Activated CD8-positive, alpha-beta memory T cell treated with anti-CD3 and anti-CD28 coated beads, Interleukin-2, amount 50 U/mL, for 24 hours (primary cell): ENCODE data around the gene PPP6R2.
"Not testable (repeated sequence)": the region's sequence is repeated elsewhere in the genome, so short reads cannot be mapped to it uniquely, and the experiment has no call there.

Experiments used
- DNase-seq: peaks from one replicate; pipeline ENCODE4 v3.0.0-alpha.2; 2020; ENCODE audit errors: extremely low read depth

The PPP6R2 gene

DNA sequence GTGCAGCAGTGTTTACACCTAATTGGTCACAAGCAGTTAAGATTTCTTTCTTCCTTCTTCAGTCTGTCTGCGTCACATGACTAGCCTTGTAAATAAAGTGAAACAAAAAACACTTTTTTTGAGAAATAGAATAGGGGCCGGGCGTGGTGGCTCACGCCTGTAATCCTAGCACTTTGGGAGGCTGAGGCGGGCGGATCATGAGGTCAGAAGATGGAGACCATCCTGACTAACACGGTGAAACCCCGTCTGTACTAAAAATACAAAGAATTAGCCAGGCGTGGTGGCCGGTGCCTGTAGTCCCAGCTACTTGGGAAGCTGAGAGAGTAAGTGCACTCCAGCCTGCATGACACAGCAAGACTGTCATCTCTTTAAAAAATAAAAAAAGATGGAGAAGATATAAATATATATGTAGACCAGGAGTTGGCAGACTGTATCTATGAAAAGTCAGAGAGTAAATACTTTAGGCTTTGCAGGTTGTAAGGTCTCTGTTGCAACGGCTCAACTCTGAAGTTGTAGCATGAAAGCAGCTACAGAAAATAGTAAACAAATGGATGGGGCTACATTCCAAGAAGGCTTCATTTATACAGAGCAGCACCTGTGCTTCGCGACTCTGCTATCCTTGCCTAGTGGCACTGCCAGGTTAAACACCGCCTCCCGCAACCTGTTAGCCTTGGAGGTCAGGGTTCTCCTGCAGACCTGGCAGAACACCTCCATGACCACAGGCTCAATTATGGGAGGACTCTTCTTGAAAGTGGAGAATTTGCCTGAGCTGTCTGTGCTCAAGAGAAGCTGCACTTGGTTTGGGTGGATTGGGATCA, 55.9 kb downstream of the PPP6R2 start:
- no peak for DNase-seq

- DNase-seq, result no peak
Measured at GRCh38 chr22:50399751-50400331, 56.7 kb downstream of the PPP6R2 start.

DNA sequence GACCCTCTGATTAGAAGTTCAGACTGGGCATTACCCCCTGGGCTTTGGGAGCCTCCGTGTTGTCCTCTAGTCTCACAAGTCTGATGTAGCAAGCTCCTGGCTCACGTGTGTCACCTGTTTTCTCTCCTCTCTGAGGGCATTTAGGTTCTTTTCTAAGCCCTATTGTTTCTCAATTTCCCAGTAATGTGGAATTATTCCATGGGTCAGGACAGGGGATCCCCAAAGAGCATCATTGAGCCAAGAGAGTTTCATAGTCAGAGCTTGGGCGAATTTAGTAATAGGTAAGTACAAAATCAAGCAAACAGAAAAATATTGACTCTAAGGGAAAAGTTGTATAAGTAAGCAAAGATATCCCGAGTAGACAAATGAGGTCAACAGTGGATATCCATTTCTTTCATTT, 57.3 kb downstream of the PPP6R2 start:
- no peak for DNase-seq

- DNase-seq, result no peak
Measured at GRCh38 chr22:50400931-50401330, 57.8 kb downstream of the PPP6R2 start.

- DNase-seq, result no peak
Measured at GRCh38 chr22:50401907-50402306, 58.8 kb downstream of the PPP6R2 start.

DNA sequence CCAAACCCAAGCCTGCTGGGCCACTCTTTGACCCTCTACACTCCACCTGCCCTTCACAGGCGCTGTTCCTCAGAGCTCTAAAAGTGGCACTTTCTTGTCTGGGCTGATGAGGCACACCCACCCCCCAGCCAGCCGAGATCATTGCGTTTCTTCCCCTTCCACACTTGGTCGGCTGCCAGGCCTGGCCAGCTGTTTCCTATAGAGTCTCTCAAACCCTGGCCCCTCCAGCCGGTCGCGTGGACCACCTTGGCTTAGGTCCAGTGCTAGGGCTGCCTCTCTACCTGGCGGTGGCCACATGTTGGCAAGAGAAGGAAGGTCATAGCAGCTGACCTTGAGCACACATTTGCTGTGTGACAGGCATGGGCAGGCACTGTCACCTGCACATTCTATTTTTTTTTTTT, 60.6 kb downstream of the PPP6R2 start:
- DNase-seq, result no peak

DNA sequence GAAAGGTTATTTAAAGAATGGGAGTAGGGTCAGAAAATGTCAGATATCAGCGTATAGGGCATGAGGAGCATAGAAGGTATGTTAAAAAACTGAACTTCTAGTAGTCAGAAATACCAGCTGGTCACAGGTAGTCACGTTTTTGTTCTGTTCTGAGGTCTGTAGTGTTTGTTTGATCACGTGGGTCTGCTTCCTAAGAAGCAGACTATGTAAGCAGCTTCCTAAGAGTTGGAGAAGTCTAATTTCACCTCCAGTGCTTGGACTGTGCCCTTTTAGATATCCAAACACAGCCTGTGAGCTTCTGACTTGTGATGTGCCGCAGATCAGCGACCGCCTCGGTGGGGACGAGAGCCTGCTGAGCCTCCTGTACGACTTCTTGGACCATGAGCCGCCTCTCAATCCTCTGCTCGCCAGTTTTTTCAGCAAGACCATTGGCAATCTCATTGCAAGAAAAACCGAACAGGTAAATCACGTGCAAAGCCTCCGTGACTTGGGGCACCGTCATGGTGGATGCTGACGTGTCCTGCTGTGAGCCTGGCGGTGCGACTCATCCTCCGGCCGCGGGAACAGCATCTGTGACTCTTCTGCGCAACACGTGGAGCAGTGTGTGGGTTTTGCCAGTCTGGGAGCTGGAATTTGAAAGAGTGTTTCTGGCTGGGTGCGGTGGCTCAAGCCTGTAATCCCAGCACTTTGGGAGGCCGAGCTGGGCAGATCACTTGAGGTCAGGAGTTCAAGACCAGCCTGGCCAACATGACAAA, 63.5 kb downstream of the PPP6R2 start:
- DNase-seq, result no peak

DNA sequence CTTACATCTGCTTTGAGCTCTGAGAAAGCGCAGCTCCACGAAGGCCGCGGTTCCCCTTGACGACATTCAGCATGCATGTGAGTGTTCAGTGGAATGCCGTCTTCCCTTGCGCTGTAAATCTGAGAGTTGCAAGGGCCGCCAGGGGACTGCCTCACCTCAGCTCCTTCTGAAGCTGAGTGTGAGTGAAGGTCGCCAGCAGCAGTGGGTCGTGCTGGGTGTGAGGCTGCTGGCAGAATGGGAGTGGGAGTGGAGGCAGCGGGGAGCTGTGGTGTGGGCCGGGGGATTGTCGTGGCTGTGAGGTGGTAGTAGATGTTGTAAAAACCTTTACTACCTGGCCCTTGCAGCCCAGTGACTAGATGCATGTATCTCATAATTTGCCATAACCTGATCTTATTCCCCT, 65.2 kb downstream of the PPP6R2 start:
- DNase-seq, result no peak

DNA sequence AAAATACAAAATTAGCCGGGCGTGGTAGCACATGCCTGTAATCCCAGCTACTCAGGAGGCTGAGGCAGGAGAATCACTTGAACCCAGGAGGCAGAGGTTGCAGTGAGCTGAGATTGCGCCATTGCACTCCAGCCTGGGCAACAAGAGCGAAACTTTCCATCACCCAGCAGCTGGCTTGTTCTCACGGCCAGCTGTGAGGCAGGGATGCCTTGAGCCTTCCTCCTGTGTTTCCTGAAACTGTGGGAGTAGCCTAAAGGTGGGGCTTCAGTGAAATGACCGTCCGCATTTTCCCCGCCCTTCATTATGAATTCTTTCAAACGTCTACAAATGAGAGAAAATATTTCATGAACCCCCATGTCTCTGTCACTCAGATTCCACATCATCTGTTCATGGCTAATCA, 65.8 kb downstream of the PPP6R2 start:
- not testable (repeated sequence) for DNase-seq

- DNase-seq, result no peak
Measured at GRCh38 chr22:50414476-50415248, 71.5 kb downstream of the PPP6R2 start.

DNA sequence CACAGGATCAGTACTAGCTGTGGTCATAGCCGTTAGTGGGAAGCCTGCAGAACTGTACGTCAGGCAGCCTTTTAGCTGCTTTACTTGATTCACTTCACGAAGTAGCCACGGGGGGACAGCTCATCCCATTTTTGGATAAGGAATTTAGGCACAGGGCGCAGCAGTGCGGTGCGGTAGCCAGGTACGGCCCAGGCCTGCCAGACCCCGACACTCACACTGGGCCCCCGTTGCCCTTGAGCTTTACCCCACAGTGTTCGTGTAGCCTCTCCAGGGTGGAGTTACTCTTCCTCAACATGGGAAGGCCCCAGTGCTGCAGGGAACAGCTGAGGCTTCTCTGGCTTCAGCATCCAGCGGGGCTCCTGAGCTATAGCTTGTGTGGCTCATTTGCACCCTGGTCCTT, 72.3 kb downstream of the PPP6R2 start:
- DNase-seq, result no peak

GRCh38 chr22:50416996-50417395, 73.9 kb downstream of the PPP6R2 start:
- no peak for DNase-seq

GRCh38 chr22:50417411-50418210, 74.5 kb downstream of the PPP6R2 start:
- no peak for DNase-seq

- no peak for DNase-seq
Measured at GRCh38 chr22:50418624-50419023, 75.5 kb downstream of the PPP6R2 start.

- no peak for DNase-seq
Measured at GRCh38 chr22:50419116-50419515, 76.0 kb downstream of the PPP6R2 start.

DNA sequence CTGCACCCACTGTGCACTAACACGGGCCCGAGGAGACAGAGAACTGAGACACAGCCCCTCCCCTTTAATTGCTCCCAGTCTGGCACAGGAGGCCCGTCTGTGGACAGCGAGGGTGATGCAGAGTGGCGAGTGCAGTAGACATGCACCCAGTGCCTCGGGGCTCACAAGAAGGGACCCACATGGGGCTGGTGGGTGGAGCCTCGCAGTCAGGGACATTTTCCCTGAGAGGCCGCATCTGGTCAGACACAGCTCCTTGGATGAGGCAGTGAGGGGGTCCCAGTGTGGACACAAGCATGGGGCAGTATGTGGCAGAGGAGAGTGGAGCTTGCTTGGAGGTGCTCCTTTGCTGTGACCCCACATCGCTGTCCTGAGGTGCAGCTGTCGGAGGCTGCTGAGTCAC, 76.9 kb downstream of the PPP6R2 start:
- no peak for DNase-seq

GRCh38 chr22:50420581-50420980, 77.5 kb downstream of the PPP6R2 start:
- DNase-seq, result no peak

- DNase-seq, result no peak
Measured at GRCh38 chr22:50422046-50422445, 78.9 kb downstream of the PPP6R2 start.

- DNase-seq, result no peak
Measured at GRCh38 chr22:50422961-50423815, 80.1 kb downstream of the PPP6R2 start.

- no peak for DNase-seq
Measured at GRCh38 chr22:50423956-50424355, 80.8 kb downstream of the PPP6R2 start.
